Measurements from ENCODE around the gene PSMA5.
A peak's percentile ranks its signal among the peaks of the same experiment; 100 is the strongest.
"Not testable (repeated sequence)": the region's sequence is repeated elsewhere in the genome, so short reads cannot be mapped to it uniquely, and the experiment has no call there.

Gene PSMA5

DNA sequence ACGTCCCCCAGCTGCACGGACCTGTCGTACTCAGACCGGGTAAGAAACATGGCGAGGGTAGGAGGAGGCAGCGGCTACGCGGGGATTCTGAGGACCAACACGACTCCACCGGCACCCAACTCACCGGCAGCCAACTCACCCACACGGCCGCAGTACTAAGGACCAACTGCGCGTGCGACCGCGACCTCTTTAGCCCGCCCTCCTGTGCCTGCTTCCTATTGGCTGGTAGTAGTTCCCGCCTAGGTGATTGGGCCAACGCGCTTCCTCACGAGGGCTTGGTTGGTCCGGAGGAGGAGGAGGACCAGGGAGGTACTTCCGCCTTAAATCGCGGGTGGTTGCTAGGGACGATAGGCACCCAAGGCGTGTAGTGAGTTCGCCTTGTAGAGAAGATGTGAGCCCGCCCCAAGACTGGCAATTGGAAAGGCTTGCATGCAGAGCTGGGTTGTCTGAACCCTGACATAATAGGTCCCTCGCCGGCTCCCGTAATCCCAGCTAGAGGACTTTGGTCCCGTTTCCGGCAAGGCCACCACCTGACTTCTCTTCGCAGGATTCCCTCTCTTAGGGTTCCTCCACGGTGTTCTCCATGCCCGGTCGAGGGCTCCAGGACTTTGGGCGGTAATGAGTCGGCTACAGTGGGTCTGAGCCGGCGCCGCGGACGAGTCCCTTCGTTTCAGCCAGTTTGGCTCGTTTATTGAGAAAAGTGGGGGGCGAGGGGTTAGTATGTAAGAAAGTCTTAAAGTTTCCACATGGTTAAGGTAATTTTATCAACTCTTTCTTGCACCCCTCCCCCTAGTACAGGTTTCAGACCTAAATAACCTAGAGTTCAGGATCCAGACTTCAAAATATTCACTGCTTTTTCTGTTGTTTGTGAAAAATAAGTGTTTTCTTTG lies at the start of gene PSMA5:
TSS of gene PSMA5 (minus strand) at position 168 of the 890 bp plus-strand sequence. CDS start at position 50, 118 bp downstream.
- DNase-seq (ENCODE audit: low read depth), result peak; percentile 97

DNA sequence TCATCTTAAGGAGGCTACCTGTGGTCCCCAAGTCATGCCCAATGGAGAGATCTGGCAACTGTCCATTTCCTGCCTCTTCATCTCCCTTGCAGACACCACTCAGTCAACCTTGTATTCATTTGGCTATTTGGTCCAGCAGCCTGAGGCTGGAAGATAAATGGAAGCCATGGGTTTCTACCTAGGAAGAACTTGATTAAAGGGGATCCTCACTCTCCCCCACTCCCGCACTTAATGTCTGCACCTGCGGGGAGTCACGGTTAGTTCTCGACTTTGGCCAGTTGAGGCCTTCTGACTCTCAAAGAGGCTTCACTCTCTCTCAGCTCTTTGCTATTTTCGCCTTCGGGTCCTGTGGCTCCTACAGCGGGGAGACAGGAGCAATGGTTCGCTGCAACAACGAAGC lies 49.0 kb upstream of the PSMA5 start:
- no peak for DNase-seq (ENCODE audit: low read depth)

DNA sequence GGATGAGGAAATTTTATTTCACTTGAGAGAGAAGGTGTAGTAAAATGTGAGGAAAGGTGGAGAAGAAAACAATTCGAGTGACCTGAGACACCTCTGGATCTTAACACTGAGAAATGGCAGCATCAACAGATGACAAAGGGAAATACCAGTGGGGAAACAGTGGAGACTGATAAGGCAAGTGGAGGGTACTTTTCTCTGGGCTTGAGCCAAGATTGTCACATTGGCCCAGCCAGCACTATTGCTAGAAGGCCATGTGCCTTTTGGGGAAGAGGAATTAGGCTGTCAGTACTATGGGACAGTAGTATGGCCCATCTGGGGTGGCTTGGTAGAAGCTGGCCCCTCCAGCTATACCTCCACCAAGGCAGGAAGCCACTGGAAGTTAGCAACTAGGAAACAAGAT lies 48.4 kb upstream of the PSMA5 start:
- DNase-seq (ENCODE audit: low read depth), result no peak

DNA sequence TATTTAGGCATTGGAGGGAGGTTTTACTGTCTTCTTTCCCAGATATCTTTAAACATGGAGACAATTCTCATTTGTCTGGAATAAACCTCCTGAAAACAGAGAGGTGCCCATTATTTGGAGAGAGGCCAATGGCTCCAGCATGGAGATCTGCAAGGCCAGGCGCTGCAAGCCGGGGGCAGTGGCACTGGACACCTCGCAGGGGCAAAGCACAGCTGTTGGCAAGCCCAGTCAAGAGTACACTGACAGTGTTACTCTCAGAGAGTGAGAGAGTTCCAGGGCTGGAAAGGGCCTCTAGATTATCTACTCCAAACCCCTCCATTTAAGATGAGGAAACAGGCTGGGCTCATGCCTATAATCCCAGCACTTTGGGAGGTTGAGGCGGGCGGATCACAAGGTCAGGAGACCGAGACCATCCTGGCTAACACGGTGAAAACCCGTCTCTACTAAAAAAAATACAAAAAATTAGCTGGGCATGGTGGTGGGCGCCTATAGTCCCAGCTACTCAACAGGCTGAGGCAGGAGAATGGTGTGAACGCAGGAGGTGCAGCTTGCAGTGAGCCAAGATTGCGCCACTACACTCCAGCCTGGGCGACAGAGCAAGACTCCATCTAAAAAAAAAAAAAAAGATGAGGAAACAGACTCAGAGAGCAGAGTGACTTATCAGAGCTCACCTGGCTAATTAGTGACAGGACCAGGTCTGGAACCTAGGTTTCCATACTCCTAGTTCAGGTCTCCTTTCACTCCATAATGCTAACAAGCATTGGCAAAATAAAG lies 47.2 kb upstream of the PSMA5 start:
- not testable (repeated sequence) for DNase-seq (ENCODE audit: low read depth)

DNA sequence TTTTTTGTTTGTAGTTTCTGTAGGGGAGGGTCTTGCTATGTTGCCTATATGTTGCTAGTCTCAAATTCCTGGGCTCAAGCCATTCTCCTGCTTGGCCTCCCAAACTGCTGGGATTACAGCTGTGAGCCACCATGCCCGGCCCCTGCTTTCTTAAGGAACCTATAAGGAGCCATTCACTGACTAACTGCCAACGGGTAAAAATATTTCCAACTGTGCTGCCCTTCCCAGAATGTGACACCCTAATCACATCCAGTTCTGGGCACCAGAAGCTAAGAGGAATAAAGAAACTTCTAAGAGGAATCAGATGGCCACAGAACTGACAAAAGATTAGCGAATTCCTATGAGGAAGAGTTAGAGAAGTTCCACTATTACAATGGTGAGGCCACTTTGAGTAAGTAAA lies 46.5 kb upstream of the PSMA5 start:
- no peak for DNase-seq (ENCODE audit: low read depth)

DNA sequence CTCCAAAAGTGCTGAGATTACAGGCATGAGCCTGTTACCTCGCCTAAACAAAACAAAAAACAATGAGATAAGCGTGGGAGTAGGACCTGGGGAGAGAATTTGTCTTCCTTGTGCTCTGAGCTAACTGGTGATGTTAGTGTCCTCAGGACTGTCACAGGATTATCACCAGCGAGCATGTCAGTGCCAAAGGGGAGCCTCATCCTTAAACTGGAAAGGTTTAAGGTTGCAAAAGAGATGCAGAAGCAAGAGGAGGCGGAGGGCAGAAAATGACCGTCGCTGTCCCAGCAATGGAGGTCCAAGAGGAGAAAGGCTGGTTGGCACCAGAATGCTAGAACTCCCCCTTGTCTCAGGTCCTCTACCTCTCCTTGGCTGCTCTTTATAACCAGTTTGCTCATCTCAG lies 44.0 kb upstream of the PSMA5 start:
- DNase-seq (ENCODE audit: low read depth), result no peak

DNA sequence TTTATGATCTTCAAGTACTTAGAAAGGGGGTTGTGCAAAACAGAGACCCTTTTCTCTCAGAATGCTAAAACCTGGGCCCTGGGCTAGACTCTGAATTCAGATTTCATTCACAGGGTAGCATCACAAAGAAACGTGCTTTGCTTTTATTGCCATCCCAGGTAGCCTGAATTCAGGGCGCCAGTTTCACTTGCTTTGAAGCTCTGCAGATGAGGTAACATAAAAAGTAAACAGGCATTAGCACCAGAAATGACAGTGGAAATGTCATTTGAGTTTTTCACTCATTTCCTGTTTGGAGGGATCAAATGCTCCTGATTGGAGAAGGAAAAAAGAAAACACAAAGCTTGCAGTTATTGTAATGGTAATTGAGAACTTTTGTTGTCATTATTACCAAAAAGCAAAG lies 42.7 kb upstream of the PSMA5 start:
- no peak for DNase-seq (ENCODE audit: low read depth)

DNA sequence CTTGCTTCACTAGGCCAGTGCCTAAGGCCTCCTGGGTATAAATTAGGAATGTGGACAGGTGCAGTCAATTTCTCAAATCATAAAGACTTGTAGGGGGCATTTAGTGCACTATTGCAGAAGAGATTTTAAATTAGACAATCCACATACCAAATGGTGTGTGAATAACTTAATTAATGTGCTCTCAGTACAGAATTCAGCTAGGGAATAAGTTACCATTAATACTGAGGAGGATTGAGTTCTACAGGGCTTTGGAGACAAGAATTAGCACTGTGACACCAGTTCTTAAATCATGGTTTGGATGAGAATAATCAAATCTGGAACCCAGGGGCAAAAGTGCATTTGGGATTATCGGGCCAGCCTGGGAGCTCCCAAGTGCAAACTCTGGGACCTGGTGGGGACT lies 41.8 kb upstream of the PSMA5 start:
- DNase-seq (ENCODE audit: low read depth), result no peak

DNA sequence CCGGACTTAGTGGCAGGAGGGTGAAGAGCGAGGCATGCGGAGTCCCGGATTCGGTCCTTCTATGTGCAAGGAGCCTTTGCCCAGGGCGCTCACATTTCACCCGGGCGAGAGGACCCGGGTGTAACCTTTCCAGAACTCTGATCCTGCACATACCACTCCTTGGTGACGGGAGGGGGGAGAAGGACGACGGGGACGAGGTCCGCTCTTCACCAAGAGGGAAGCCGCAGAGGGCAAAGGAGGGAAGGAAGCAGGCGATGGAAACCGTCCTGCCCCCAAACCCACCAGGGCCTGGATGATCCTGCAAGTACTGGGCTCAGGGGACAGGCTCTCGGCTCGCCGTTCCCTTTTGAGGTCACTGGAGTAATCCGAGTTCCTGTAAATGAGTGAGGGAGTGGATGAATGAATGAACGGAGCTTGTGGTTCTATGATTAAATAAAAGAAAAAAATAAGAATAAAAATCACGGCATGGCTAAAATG lies 41.1 kb upstream of the PSMA5 start:
- DNase-seq (ENCODE audit: low read depth), result no peak

DNA sequence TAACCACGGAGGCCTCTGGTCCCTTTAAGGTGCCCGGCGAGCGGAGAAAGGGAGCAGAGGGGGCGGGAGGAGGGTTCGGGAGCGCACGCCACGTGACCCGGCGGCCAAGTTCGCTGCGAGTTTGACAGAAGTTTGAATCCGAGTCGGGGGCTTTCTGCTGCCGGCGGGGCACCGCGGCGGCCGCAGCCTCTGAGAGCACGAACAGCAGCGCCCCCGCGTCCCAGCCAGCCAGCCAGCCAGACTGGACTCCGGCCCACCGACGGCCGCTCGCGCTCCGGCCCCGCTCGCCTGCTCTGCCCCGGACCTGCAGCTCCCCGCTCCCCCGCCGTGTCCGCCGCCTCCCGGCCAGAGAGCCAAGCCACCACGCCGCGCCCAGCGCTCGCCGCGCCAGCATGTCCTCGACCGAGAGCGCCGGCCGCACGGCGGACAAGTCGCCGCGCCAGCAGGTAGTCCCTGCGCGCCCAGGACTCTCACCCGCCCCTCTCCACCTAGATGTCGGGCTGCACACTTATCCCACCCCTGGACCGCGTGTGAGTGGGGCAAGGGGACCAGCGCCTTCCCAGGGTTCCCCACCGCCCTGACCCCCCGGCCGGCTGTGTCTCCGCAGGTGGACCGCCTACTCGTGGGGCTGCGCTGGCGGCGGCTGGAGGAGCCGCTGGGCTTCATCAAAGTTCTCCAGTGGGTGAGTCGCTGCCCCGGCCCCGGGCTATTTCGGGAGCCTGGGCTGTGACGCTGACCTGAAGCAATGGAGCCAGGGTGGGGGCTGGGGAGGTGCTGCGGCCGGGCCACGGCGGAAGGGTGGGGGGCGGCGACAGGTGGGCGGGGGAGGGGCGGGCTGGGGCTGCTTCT lies 40.4 kb upstream of the PSMA5 start, which contains the start of gene SYPL2:
TSS of gene SYPL2 (plus strand) at position 95 of the 849 bp plus-strand sequence. CDS start at position 393, 298 bp downstream.
- DNase-seq (ENCODE audit: low read depth), result no peak

DNA sequence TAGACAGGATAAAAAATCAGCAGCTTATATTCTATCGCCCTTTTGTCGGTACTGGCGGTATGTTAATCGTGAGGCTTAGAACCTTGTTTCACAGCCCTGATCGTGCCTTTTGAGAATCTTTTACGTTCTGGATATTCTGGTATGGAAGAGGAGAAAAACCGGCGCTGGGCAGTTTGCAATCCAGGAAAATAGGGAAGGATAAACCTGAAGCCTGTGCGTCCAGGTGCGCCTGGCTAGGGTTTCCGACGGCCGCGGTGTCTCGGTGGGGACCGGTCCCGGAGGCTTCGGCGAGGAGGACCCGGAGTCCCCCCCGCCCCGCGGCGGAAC lies 39.8 kb upstream of the PSMA5 start:
- no peak for DNase-seq (ENCODE audit: low read depth)

DNA sequence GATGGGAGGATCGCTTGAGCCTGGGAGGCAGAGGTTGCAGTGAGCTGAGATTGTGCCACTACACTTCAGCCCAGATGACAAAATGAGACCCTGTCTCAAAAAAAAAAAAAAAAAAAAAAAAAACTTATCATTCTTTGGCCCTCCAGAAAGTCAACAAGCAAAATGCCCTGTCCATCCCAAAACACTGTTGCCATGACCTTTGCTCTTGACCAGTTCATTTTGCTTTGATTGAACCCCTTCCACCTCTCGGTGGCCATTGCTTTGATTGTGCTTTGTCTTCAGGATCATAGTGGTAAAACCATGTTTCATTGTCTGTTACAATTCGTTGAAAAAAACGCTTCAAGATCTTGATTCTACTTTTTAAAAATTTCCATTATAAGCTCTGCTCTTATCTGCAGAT lies 31.6 kb upstream of the PSMA5 start:
- no peak for DNase-seq (ENCODE audit: low read depth)

DNA sequence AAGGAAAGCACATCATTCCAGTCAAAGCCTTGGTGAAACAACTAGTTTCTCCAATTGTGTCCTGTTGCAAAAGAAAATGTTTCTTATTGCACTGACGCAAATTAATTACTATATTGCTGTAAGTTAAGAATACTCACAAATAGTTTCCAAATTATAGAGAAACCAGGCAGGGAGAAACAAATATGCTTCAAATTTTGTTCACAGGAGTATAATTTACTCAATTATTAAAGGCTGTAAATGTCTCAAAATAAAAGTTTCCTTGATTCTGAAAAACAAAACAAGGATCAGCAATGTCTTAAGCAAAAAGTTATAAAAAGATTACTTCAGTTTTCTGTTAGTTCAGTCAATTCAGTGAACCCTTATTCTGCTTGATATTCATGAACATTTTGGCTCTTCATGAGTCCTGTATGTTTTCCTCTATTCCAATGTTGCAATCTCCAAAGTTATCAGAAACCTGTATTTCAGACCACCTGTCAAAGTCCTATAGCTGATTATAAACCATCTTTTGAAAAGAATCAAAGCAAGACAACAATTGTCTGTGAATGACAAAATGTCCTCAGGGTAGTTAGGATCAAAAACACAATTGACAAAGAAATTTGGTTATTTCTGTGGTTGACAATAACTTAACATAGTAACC lies 28.4 kb upstream of the PSMA5 start:
- DNase-seq (ENCODE audit: low read depth), result no peak

DNA sequence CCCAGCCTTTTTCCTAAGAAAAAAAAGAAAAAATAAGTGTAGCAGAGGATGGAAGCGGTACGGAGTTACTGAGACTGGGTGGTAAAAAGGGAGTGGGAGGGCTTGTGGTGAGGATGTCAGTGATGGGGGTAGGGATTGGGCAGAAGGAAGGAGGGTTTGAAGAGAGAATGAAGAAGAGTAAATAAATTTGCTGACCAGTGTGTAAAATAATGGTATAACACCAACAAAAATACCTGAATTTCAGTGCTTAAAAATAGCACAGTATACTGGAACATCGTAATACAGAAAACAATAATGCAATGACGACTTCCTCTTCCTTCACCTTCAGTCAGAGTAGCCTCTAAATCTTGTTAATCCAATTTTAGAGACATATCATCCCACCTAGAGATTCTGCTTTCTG lies 21.3 kb upstream of the PSMA5 start:
- no peak for DNase-seq (ENCODE audit: low read depth)

DNA sequence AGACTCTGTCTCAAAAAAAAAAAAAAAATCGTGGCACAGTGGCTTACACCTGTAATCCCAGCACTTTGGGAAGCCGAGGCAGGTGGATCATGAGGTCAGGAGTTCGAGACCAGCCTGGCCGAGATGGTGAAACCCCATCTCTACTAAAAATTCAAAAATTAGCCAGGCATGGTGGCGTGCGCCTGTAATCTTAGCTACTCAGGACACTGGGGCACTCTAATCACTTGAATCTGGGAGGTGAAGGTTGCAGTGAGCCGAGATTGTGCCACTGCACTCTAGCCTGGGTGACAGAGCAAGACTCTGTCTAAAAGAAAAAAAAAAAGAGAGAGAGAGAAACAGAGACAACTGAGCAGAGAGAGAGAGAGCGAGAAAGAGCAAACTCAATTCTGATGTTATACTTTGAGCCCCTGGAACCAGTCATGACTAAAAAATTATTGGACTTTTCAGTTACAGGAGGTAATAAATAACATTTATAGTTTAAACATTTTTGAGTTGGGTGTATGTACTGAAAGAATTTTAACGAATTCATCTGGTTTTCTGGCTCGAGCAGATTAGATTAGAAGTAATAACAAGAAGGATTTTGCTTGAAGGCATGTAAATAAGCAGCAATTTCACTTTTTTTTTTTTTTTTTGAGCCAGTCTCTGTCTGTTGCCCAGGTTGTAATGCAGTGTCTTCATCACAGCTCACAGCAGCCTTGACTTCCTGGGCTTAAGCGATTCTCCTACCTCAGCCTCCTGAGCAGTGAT lies 19.9 kb upstream of the PSMA5 start:
- not testable (repeated sequence) for DNase-seq (ENCODE audit: low read depth)

DNA sequence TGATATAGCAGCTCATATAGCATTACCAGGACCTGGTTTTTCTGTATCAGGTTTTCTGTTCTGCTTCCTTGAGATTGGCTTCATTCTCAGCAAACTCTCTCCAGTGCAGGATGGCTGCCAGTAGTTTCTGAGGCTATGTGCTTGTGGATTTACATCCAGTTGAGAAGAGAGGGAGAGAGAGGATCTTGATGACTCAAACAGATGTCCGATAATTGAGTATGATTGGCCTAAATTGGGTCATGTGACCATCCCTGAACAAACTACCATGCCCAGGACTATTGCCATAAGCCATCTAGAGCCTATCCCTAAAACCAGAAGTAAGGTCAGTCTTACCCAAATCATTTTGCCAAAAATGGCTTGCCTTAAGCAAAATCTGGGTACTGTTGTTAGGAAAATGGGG lies 18.1 kb upstream of the PSMA5 start:
- no peak for DNase-seq (ENCODE audit: low read depth)

DNA sequence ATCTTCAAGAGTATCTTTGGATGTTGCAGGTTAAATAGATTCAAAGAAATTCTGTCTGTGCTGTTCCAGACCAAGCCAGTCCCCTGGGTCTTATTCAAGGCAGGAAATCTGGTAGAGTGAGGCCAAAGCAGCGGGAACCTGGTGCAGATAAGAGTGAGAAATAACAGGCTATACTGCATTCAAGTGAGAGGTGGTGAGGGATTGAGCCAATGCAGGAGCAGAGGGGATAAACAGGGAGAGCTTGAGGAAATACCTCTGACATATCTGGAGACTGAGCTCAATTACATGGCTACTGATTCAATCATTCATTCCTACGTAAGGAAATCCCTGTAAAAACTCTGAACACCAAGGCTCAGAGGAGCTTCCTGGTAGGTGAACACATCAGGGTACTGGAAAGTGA lies 17.2 kb upstream of the PSMA5 start:
- DNase-seq (ENCODE audit: low read depth), result no peak

DNA sequence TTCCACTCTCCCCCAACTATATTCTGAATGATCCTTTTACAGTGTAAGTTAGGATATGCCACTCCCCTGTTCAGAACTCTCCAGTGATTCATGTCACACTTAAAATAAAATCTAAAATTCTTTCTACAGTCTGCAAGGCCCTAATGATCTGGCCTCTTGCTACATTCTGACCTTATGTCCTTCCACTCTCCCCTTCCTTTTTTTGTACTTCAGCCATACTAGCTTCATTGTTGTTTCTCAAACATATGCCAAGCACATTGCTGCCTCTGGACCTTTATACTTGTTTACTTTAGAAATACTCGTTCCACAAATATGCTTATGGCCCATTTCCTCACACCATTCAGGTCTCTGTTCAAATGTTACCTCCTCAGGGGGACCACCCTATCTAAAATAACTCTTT lies 14.8 kb upstream of the PSMA5 start:
- DNase-seq (ENCODE audit: low read depth), result no peak

DNA sequence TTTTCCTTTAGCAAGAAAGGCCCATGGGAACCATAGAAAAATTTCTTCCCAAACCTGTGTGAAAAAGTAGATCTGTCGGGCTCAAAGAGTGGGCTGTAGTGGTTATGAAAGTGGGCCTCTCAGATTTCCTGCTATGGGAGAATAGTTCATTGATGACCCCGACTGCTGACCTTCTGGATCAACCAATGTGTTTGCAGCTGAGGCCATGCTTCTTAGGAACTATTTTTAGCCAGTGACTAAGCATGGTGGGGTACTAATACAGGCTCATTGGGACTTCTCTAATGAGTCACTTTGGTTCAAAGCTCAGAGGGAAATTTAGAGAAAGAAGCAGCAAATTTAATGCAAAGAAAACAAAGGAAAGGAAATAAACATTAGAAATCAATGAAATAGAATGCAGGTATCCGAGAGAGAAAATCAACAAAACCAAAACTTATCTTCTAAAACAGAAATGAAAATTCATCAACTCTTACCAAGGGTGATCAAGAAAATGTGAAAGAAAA lies 12.6 kb upstream of the PSMA5 start:
- no peak for DNase-seq (ENCODE audit: low read depth)

DNA sequence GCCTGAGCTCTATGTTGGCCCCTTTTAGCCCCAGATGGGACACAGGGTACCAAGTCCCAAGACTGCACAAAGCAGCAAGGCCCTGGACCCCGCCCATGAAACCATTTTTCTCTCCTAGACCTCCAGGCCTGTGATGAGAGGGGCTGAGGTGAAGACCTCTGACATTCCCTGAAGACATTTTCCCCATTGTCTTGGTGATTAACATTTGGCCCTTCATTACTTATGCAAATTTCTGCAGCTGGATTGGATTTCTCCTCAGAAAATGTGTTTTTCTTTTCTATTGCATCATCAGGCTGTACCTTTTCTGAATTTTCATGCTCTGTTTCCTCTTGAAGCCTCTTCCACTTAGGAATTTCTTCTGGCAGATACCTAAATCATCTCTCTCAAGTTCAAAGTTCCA lies 8.2 kb upstream of the PSMA5 start:
- no peak for DNase-seq (ENCODE audit: low read depth)

DNA sequence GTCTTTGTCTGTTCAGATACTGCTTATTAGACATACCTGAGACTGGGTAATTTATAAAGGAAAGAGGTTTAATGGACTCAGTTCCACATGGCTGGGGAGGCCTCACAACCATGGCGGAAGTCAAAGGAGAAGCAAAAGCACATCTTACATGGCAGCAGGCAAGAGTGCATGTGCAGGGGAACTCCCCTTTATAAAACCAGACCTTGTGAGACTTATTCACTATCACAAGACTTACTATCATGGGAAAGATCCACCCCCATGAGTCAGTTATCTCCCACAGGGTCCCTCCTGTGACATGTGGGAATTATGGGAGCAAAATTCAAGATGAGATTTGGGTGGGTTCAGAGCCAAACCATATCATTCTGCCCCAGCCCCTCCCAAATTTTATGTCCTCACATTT lies 7.1 kb upstream of the PSMA5 start:
- no peak for DNase-seq (ENCODE audit: low read depth)

Measured in CMK (cell line).